ENCODE measurements around the gene ROR1.

DNA sequence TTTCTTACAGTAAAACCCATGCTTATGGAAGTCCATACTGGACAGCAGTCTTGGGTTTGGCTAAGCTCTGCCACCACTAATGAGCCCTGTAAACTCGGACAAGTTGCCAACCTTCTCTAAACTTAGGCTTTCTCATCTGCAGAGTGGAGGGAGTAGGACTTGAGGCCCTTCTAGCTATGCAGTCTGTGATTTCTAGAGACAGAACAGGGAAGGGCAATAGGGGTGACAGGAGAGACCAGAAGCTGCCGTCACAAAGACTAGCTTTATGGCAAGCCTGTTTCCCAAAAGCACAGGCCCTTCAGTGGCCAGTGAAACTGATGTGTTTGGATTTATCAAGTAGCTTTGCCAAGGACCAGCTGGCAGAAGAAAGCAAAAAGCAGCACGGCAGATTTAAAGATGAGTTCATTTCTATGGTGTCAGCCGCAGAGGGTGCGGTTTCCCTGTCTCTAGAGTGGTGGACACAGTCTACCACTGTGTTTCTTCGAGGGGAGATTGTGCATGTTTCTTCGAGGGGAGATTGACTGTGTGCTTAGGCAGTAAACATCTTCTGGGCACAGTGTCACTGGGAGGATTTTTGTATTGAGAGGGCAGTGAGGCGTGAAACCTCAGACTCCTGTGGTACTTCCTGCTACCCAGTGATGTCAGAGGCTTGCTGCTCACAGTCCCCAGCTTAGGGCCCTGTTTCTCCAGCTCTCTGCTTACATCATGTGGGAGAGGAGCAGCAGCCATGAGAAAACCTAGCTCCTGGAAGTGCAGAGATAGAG is 119.0 kb downstream of the ROR1 start:
- TF ChIP-seq, protein P1, sequence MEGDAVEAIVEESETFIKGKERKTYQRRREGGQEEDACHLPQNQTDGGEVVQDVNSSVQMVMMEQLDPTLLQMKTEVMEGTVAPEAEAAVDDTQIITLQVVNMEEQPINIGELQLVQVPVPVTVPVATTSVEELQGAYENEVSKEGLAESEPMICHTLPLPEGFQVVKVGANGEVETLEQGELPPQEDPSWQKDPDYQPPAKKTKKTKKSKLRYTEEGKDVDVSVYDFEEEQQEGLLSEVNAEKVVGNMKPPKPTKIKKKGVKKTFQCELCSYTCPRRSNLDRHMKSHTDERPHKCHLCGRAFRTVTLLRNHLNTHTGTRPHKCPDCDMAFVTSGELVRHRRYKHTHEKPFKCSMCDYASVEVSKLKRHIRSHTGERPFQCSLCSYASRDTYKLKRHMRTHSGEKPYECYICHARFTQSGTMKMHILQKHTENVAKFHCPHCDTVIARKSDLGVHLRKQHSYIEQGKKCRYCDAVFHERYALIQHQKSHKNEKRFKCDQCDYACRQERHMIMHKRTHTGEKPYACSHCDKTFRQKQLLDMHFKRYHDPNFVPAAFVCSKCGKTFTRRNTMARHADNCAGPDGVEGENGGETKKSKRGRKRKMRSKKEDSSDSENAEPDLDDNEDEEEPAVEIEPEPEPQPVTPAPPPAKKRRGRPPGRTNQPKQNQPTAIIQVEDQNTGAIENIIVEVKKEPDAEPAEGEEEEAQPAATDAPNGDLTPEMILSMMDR (IDR thresholded peaks at IDR 0.05), result no peak
- TF ChIP-seq EP300 (IDR thresholded peaks at IDR 0.05), result no peak
